GM12891 (cell line): Measurements from ENCODE around the gene ANKS1B.

Experiments
- POLR2A ChIP-seq: IDR thresholded peaks from 2 replicates; pipeline ENCODE4 v1.6.1; 2011; ENCODE audit warnings: low read depth, low read length, control low read depth
- TAF1 ChIP-seq: IDR thresholded peaks from 2 replicates; pipeline ENCODE4 v1.6.1; 2011; ENCODE audit warnings: low read depth, low read length, control low read depth

- no peak for TF ChIP-seq POLR2A
- TF ChIP-seq TAF1, result no peak
Observed at GRCh38 chr12:99029511-99030271, 955.0 kb downstream of the ANKS1B start.
